Testis (tissue), 3 donors: ENCODE data around the gene SEZ6. TPM values are rescaled to one million over a fixed set of nuclear protein-coding genes. Genes with fewer than 3 reads are reported as not detected.

Experiments
- DNase-seq: peaks from one replicate; pipeline ENCODE4 v3.0.0-alpha.2; 2019
- H3K27ac ChIP-seq, 2 donors: fragments of 200-600 bp; sonication (generic); one replicate each; pipeline ENCODE4 v1.5.1; 2019
- H3K27me3 ChIP-seq: fragments of 200-600 bp; sonication (generic); one replicate; pipeline ENCODE4 v1.5.1; 2019
- H3K36me3 ChIP-seq: fragments of 200-600 bp; sonication (generic); one replicate; pipeline ENCODE4 v1.5.1; 2017; ENCODE audit warnings: low read depth; ENCODE audit errors: missing control alignments
- H3K4me1 ChIP-seq: fragments of 200-600 bp; sonication (generic); one replicate; pipeline ENCODE4 v1.5.1; 2019
- H3K4me3 ChIP-seq, 2 donors: fragments of 200-600 bp; sonication (generic); one replicate each; pipeline ENCODE4 v1.5.1; 2017 to 2019
- H3K9me3 ChIP-seq: fragments of 200-600 bp; sonication (generic); one replicate; pipeline ENCODE4 v1.5.1; 2017
- CTCF ChIP-seq, 3 experiments: fragments of 450-650 bp in 2 of 3; fragments of 200-600 bp in 1 of 3; sonication (generic) in 1 of 3; IDR thresholded peaks; one replicate each; pipeline ENCODE4 v1.5.1; 2016 to 2019; ENCODE audit warnings: antibody characterized with exemption in 3 of 3, mild to moderate bottlenecking in 2 of 3, moderate library complexity in 1 of 3
- POLR2A ChIP-seq: fragments of 450-650 bp; IDR thresholded peaks from one replicate; pipeline ENCODE4 v1.6.1; 2017; ENCODE audit warnings: antibody characterized with exemption, mild to moderate bottlenecking, moderate library complexity
- WGBS, 2 donors: methylation state at CpG; one replicate each; pipeline ENCODE4 v1.1.5; 2018; 5-methylcytosine and 5-hydroxymethylcytosine counted together
- intact Hi-C: fragments of 100-400 bp; cut with DNase I; formaldehyde crosslinking; loops from one replicate; pipeline ENCODE4 v1.15.1; 2023; ENCODE audit warnings: low total_unique reads
- polyA plus RNA-seq: library from polyadenylated mRNA; stranded (reverse); fragments of 350-450 nt; fragmentation: Illumina TruSeq; extraction: RNeasy Lipid Tissue Mini Kit (QIAGEN cat#74804); gene quantifications from one replicate; pipeline ENCODE4 v1.2.3, GENCODE V29; 2014; ENCODE audit warnings: low read depth, low replicate concordance; ENCODE audit not compliant: insufficient read depth
- total RNA-seq, 2 donors: library from RNA; depleted of rRNA; stranded (reverse); fragments of >200 nt; gene quantifications; one replicate each; pipeline ENCODE4 v1.2.3, GENCODE V29; 2016

SEZ6 gene
- total and polyA plus RNA-seq, 3 donors from 2014 or later = 0.53 to 2.1 (median 0.79) TPM

DNA sequence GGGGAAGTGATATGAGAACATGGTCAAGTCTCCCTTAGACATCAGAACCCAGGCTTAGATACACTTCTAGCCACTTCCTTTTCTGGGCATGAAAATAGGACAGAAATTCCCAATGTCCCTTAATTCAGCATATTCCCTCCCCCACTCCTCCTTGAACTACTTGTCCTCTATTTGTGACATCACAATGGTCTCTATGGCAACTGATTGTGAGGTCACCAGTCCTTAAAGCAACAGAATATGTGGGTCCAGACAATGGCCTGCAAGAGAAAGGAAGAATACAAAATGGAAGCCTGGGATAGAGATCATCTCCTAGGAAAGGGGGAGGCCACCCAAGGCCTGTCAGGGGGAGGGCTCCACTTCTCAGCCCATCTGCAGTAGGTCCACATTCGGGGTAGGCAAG is 6.7 kb upstream of the SEZ6 start:
- DNase-seq = peak; percentile 40
- TF ChIP-seq CTCF (IDR thresholded peaks at IDR 0.05) = no peak
- no peak for TF ChIP-seq POLR2A
- intact Hi-C loops = no loop called here
- Histone ChIP-seq H3K27ac (no peak overlapping the region), H3K4me3 (no peak overlapping the region), H3K27me3 (no peaks in the 10 kb centered on the region), H3K36me3 (no peaks in the 10 kb centered on the region), H3K4me1 (no peaks in the 10 kb centered on the region), H3K9me3 (no peaks in the 10 kb centered on the region)
- 75 to 93% methylated on average over 1 of the region's 1 CpG for WGBS, 2 donors

DNA sequence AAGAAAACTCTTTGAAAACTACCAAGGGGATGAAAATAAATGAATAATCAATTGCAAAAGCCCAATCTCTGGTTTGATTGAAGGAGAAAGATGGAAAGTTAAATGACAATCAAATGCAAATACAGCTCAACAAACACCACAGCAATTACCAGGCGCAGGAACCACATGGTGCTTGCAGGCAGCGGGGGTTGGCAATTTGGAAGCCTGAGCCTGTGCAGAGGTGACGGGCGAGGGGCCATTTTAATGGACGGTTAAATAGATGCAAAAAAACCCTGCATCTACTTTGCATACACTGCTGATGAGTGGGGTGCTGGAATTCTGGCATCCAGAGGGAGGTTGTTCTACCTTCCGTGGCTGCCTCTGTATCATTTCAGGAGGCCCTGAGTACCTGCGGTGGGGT is 4.8 kb upstream of the SEZ6 start:
- H3K27me3 ChIP-seq = no peaks in the 10 kb centered on the region
- no peaks in the 10 kb centered on the region for H3K36me3 ChIP-seq
- intact Hi-C loops = no loop called here
- WGBS, 2 donors = 76 to 81% methylated on average over 7 of the region's 7 CpGs
- H3K4me1 ChIP-seq = peaks cover 3% of the 10 kb centered on the region
- no peak overlapping the region for H3K4me3 ChIP-seq
- DNase-seq = no peak
- no peak for TF ChIP-seq POLR2A
- no peak for TF ChIP-seq CTCF (IDR thresholded peaks at IDR 0.05)
- no peaks in the 10 kb centered on the region for H3K9me3 ChIP-seq
- H3K27ac ChIP-seq = no peak overlapping the region

DNA sequence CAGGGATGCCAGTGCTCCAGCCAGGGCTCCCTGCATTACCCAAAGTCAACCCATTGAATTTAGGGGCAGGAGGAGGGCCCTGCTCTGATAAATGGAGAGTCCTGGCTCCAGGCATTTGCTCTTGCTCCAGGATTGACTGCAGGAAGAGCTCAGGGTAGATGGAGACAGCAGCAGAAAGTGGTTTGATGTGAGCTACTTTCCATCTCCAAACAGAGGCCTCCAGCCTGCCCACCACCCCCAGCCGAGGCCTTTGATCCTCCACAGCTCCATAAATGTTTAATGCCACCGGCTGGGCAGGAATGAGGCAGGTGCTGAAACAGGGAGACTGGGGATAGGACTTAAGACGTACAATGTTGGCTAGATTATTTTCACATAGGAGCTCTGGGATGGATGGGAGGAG is 4.3 kb upstream of the SEZ6 start:
- H3K36me3 ChIP-seq = no peaks in the 10 kb centered on the region
- no peak overlapping the region for H3K4me3 ChIP-seq
- H3K27me3 ChIP-seq = no peaks in the 10 kb centered on the region
- WGBS, 2 donors = 68 to 77% methylated on average over 3 of the region's 3 CpGs
- no peak for DNase-seq
- intact Hi-C loops = no loop called here
- TF ChIP-seq POLR2A (no peak), CTCF (IDR thresholded peaks at IDR 0.05) (no peak)
- H3K27ac ChIP-seq = no peak overlapping the region
- H3K4me1 ChIP-seq = peaks cover 3% of the 10 kb centered on the region
- no peaks in the 10 kb centered on the region for H3K9me3 ChIP-seq

DNA sequence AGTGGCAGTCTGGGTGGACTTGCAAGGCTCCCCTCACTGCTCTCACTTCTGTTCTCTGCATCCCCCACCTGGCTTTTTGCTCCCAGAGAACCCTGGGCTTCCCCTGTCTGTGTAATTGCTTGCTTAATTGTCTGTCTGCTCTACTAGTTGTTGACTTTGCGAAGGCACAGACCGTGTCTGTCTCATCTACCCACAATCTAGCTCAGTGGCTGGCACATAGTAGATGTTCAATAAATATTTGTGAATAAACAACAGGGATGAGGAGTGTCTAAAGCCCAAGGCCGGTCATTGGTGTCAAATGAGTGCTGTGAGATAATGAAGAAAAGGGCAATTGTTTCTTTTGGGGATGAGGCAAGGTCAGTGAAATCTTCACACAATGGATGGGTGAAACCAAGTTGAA is 2.8 kb upstream of the SEZ6 start:
- intact Hi-C loops = no loop called here
- Histone ChIP-seq H3K4me1 (peaks cover 3% of the 10 kb centered on the region), H3K4me3 (no peak overlapping the region), H3K27ac (no peak overlapping the region), H3K9me3 (no peaks in the 10 kb centered on the region), H3K27me3 (no peaks in the 10 kb centered on the region), H3K36me3 (no peaks in the 10 kb centered on the region)
- 68 to 75% methylated on average over 3 of the region's 3 CpGs for WGBS, 2 donors
- TF ChIP-seq CTCF (IDR thresholded peaks at IDR 0.05) (no peak), POLR2A (no peak)
- DNase-seq = no peak

DNA sequence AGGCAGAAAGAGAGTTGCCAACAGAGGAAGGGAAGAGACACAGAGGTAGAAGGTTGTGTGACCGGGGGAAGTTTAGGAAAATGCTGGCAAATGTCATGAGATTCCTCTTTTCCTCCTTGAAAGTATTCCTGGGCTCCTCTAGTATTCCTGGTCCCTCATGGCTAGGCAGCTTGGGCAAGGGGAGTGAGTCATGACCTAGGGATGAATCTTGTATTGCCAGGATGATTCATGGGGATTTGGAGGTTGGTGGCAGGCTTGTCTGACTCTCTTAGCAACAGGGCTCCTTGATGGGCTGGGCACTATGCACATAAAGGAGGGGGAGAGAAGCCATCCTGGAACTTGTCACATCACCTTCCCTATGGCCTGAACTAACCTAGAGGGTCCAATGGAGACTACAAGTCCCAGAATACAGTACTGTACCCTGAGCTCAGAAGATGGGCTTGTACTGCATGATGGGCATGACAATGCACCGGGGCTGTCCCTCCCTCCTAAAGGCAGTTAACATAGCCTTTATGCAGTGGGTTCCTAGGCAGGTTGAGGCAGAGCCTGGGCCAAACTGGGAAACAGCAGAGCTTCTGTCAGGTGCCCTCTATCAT is 2.1 kb upstream of the SEZ6 start:
- Histone ChIP-seq H3K36me3 (no peaks in the 10 kb centered on the region), H3K9me3 (no peaks in the 10 kb centered on the region), H3K27ac (no peak overlapping the region), H3K27me3 (no peaks in the 10 kb centered on the region), H3K4me1 (peaks cover 3% of the 10 kb centered on the region), H3K4me3 (no peak overlapping the region)
- intact Hi-C loops = no loop called here
- WGBS, 2 donors = 70% methylated on average over 2 of the region's 2 CpGs
- no peak for TF ChIP-seq CTCF (IDR thresholded peaks at IDR 0.05)
- no peak for TF ChIP-seq POLR2A
- DNase-seq = no peak
